Endodermal cell (in vitro differentiated cells): ENCODE data around the gene DRD3. TPM values are rescaled to one million over a fixed set of nuclear protein-coding genes. Genes with fewer than 3 reads are reported as not detected.

ENCODE experiments used
- DNase-seq: peaks from one replicate; pipeline ENCODE4 v3.0.0-alpha.2; 2017
- H3K27ac ChIP-seq: 2 replicates; pipeline ENCODE4 v1.5.1; 2013; ENCODE audit warnings: mild to moderate bottlenecking, low read depth, low read length, moderate library complexity
- H3K27me3 ChIP-seq: 2 replicates; pipeline ENCODE4 v1.6.1; 2013; ENCODE audit warnings: mild to moderate bottlenecking, low read length, moderate library complexity; ENCODE audit not compliant: insufficient read depth, control insufficient read depth, poor library complexity, severe bottlenecking
- H3K36me3 ChIP-seq: 2 replicates; pipeline ENCODE4 v1.7.0; 2013; ENCODE audit warnings: mild to moderate bottlenecking, low read length, moderate library complexity; ENCODE audit not compliant: control insufficient read depth, insufficient read depth
- H3K4me1 ChIP-seq: one replicate; pipeline ENCODE4 v1.7.0; 2013; ENCODE audit warnings: low read length; ENCODE audit not compliant: control insufficient read depth, insufficient read depth
- H3K4me3 ChIP-seq: 2 replicates; pipeline ENCODE4 v1.5.1; 2013; ENCODE audit warnings: mild to moderate bottlenecking, low read length, moderate library complexity
- H3K9ac ChIP-seq: 2 replicates; pipeline ENCODE4 v1.6.1; 2013; ENCODE audit warnings: mild to moderate bottlenecking, low read length, moderate library complexity; ENCODE audit not compliant: poor library complexity, severe bottlenecking; ENCODE audit errors: extremely low read depth
- H3K9me3 ChIP-seq: 2 replicates; pipeline ENCODE4 v1.6.1; 2013; ENCODE audit warnings: mild to moderate bottlenecking, low read length, moderate library complexity; ENCODE audit not compliant: control insufficient read depth
- H3K27ac Mint-ChIP-seq: 2 replicates; pipeline ENCODE4 v1.8.0; 2020; ENCODE audit warnings: mixed read lengths
- H3K27me3 Mint-ChIP-seq: 2 replicates; pipeline ENCODE4 v1.8.0; 2021; ENCODE audit warnings: mild to moderate bottlenecking, mixed read lengths; ENCODE audit not compliant: insufficient read depth
- H3K36me3 Mint-ChIP-seq: 2 replicates; pipeline ENCODE4 v1.8.0; 2020; ENCODE audit warnings: low read depth, mixed read lengths
- H3K4me1 Mint-ChIP-seq: 2 replicates; pipeline ENCODE4 v1.8.0; 2020; ENCODE audit warnings: mixed read lengths
- H3K4me3 Mint-ChIP-seq: 2 replicates; pipeline ENCODE4 v1.8.0; 2020; ENCODE audit warnings: mild to moderate bottlenecking, moderate library complexity, mixed read lengths
- H3K9me3 Mint-ChIP-seq: 2 replicates; pipeline ENCODE4 v1.8.0; 2020; ENCODE audit warnings: mild to moderate bottlenecking, mixed read lengths
- CTCF ChIP-seq: fragments of 200-600 bp; sonication (generic); conservative IDR thresholded peaks from 2 replicates; pipeline ENCODE4 v1.5.0; 2021; ENCODE audit warnings: antibody characterized with exemption, mild to moderate bottlenecking
- WGBS, 2 experiments: methylation state at CpG; one replicate each; pipeline versions ENCODE4 v1.1.5 to v1.1.7; 2013; ENCODE audit warnings: missing lambda C conversion rate in 2 of 2, mixed read lengths in 1 of 2; ENCODE audit not compliant: insufficient coverage in 1 of 2, insufficient read length in 1 of 2; 5-methylcytosine and 5-hydroxymethylcytosine counted together
- total RNA-seq, 2 donors: library from RNA; stranded (reverse); fragmentation: NEBNext Ultra II Directional in 1 of 2; extraction: Animal tissue kit (Norgen Biotek cat#: 25700) in 1 of 2; gene quantifications; 2 replicates in 1 of 2; 3 replicates in 1 of 2; pipeline ENCODE4 v1.2.1, GENCODE V29; 2021

Gene DRD3
- total RNA-seq, 2 donors from 2014 or later, result not detected

GRCh38 chr3:114111060-114111770 is 67.6 kb downstream of the DRD3 start:
- Mint-ChIP-seq H3K4me1 (peaks cover 22% of the 10 kb centered on the region), H3K4me3 (no peak overlapping the region), H3K27ac (no peak overlapping the region), H3K27me3 (no peaks in the 10 kb centered on the region), H3K36me3 (no peaks in the 10 kb centered on the region), H3K9me3 (no peaks in the 10 kb centered on the region)
- 81 to 86% methylated on average over 3 of the region's 3 CpGs for WGBS, 2 experiments
- H3K27me3 ChIP-seq, result no peaks in the 10 kb centered on the region
- no peak overlapping the region for H3K27ac ChIP-seq
- no peak for DNase-seq
- H3K36me3 ChIP-seq, result no peaks in the 10 kb centered on the region
- no peaks in the 10 kb centered on the region for H3K9me3 ChIP-seq
- peak overlapping the region; percentile 59 for H3K4me3 ChIP-seq
- TF ChIP-seq CTCF, result no peak
- peaks cover 8% of the 10 kb centered on the region for H3K4me1 ChIP-seq
- H3K9ac ChIP-seq, result no peak overlapping the region

GRCh38 chr3:114110439-114110838 is 68.4 kb downstream of the DRD3 start:
- no peak overlapping the region for H3K27ac Mint-ChIP-seq

GRCh38 chr3:114108137-114108536 is 70.7 kb downstream of the DRD3 start:
- no peaks in the 10 kb centered on the region for H3K27me3 Mint-ChIP-seq
- TF ChIP-seq CTCF, result no peak
- WGBS, 2 experiments, result 93 to 100% methylated on average over 3 to 8 of the region's 8 CpGs
- DNase-seq, result no peak
- Histone ChIP-seq H3K27ac (no peak overlapping the region), H3K36me3 (no peaks in the 10 kb centered on the region), H3K4me3 (no peak overlapping the region), H3K9ac (no peak overlapping the region), H3K27me3 (no peaks in the 10 kb centered on the region), H3K9me3 (no peaks in the 10 kb centered on the region), H3K4me1 (peaks cover 8% of the 10 kb centered on the region)
- H3K9me3 Mint-ChIP-seq, result no peaks in the 10 kb centered on the region
- H3K4me3 Mint-ChIP-seq, result no peak overlapping the region
- no peak overlapping the region for H3K27ac Mint-ChIP-seq
- H3K4me1 Mint-ChIP-seq, result peaks cover 23% of the 10 kb centered on the region
- no peaks in the 10 kb centered on the region for H3K36me3 Mint-ChIP-seq

More at GRCh38 chr3:114110439-114110838, 68.4 kb downstream of the DRD3 start:
- Mint-ChIP-seq H3K4me1 (peaks cover 22% of the 10 kb centered on the region), H3K27me3 (no peaks in the 10 kb centered on the region), H3K4me3 (no peak overlapping the region), H3K36me3 (no peaks in the 10 kb centered on the region), H3K9me3 (no peaks in the 10 kb centered on the region)
- Histone ChIP-seq H3K9me3 (no peaks in the 10 kb centered on the region), H3K4me1 (peaks cover 8% of the 10 kb centered on the region), H3K27ac (peak overlapping the region; percentile 72), H3K9ac (no peak overlapping the region), H3K4me3 (peak overlapping the region; percentile 59), H3K27me3 (no peaks in the 10 kb centered on the region), H3K36me3 (no peaks in the 10 kb centered on the region)
- 43 to 59% methylated on average over 2 to 5 of the region's 5 CpGs for WGBS, 2 experiments
- TF ChIP-seq CTCF, result no peak
- peak; percentile 62 for DNase-seq
